ENCODE data around the gene SCUBE1.

Gene SCUBE1

GRCh38 chr22:43345761-43346301, 2.7 kb upstream of the SCUBE1 start:
- DNase-seq (ENCODE audit: low read depth): no peak
- TF ChIP-seq CTCF (IDR thresholded peaks at IDR 0.05; ENCODE audit: low read depth, low read length, missing control alignments): no peak
- in situ Hi-C loops (cut with HindIII; ENCODE audit: low sequenced_read_pairs): no loop called here
- H3K4me3 ChIP-seq (ENCODE audit: low read depth, low read length): no peak overlapping the region

DNA sequence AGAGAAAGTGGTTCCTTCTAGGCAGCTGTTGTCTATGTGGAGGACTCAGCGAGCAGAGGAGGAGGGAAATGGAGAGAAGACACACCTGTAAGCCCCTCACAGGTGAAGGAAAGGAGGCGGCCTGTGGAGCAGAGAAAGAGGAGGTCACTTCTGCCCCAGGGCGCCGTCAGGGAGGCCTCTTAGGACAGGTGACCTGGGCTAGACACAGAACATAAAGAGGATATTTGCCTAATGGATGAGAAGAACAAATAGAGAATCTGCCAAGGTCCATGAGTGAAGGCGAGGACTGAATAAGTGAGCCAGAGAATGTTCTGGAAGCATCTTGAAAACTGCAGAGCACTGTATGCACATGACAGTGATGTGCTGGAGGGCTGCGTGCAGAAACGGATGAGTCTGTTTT, 2.2 kb upstream of the SCUBE1 start:
- TF ChIP-seq CTCF (IDR thresholded peaks at IDR 0.05; ENCODE audit: low read depth, low read length, missing control alignments): no peak
- H3K4me3 ChIP-seq (ENCODE audit: low read depth, low read length): no peak overlapping the region
- in situ Hi-C loops (cut with HindIII; ENCODE audit: low sequenced_read_pairs): no loop called here
- DNase-seq (ENCODE audit: low read depth): no peak

GRCh38 chr22:43344520-43344787, 1.3 kb upstream of the SCUBE1 start:
- no peak overlapping the region for H3K4me3 ChIP-seq (ENCODE audit: low read depth, low read length)
- no peak for TF ChIP-seq CTCF (IDR thresholded peaks at IDR 0.05; ENCODE audit: low read depth, low read length, missing control alignments)
- DNase-seq (ENCODE audit: low read depth): no peak
- in situ Hi-C loops (cut with HindIII; ENCODE audit: low sequenced_read_pairs): loop anchor here (5.0 kb wide), 1 partner anchor 88 kb away; no protein-coding TSS in a partner anchor

DNA sequence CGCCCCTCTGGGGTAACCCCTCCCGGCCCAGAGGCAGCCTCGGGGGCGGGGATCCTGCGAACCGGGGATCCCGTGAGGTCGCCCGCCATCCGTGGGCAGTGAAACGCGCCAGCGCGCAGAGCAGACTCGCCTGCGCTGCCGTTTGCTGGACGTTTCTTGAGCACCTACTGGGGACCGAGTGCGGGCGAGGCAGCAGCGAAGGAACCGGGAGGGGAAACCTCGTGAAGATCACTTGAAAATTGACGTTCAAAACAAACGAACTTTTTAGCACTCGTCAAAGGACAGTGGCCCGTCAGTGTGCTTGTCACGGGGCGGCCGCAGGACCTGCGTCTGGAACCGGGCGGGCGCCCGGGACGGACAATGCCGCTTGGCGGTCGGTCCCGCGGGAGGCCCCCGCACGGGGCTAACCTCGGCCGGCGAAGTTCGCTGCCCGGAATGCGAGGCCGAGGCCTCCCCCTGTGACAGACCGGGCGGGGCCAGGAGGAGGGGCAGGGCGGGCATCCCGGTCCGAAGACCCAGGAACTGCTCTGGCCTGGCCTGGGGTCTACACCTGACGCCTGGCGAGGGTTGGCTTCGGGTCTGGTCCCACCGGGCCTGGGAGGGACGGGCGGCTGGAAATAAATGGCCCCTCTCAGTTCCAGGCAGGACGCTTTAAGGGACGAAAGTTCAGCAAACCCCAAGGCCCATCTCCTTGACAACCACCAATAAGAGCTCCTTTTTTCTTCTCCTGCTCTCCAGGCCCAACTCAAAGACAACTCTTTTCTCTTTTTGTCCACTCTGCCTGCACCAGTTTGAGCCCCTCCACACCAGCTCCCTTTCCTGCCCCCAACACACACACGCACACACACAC, 723 bp upstream of the SCUBE1 start:
- no peak for DNase-seq (ENCODE audit: low read depth)
- in situ Hi-C loops (cut with HindIII; ENCODE audit: low sequenced_read_pairs): loop anchor here (5.0 kb wide), 1 partner anchor 88 kb away; no protein-coding TSS in a partner anchor
- no peak for TF ChIP-seq CTCF (IDR thresholded peaks at IDR 0.05; ENCODE audit: low read depth, low read length, missing control alignments)
- no peak overlapping the region for H3K4me3 ChIP-seq (ENCODE audit: low read depth, low read length)

DNA sequence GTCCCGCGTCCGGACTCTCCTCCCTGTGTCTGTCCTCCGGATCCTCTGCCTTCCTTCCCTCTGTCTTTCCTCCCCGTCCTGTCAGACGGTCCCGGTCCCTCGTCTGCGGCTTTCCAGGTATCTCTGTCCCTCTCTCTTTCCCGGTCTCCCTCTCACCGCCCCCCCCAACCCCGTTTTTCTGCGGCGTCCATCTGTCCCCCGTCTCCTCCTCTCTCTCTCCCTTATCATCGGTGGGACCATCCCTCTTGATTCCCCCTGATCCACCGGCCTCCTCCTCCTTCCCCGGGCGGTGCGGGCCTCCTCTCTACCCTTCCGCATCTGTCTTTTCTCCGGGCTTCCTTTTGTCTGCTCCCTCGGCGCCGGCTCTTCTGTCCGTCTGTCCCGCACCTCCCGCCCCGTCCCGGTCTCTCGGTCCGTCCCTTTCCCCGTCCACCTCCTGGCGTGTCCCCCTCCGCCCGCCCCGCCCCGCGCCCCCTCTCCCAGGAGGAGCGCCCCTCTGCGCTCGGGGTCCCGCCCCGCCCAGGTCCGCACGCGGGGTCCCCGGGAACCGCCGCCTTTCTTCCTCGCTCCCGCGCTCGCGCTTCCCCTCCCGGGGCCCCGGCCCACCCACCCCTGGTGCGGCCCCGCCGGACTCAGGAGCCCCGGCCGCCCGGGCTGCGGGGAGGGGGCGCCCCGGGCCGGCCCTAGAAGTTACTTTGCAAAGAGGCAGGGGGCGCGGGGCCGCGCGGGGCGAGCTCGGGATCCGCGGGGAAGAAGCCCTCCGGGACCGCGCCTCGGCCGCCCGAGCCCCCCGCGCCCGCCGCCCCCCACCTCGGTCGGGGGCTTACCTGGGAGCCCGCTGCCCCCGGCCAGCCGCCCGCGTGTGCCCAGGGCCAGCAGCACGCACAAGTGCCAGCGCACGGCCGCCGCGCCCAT, 568 bp downstream of the SCUBE1 start:
- TF ChIP-seq CTCF (IDR thresholded peaks at IDR 0.05; ENCODE audit: low read depth, low read length, missing control alignments): no peak
- DNase-seq (ENCODE audit: low read depth): no peak
- in situ Hi-C loops (cut with HindIII; ENCODE audit: low sequenced_read_pairs): loop anchor here (5.0 kb wide), 1 partner anchor 90 kb away; no protein-coding TSS in a partner anchor
- no peak overlapping the region for H3K4me3 ChIP-seq (ENCODE audit: low read depth, low read length)

DNA sequence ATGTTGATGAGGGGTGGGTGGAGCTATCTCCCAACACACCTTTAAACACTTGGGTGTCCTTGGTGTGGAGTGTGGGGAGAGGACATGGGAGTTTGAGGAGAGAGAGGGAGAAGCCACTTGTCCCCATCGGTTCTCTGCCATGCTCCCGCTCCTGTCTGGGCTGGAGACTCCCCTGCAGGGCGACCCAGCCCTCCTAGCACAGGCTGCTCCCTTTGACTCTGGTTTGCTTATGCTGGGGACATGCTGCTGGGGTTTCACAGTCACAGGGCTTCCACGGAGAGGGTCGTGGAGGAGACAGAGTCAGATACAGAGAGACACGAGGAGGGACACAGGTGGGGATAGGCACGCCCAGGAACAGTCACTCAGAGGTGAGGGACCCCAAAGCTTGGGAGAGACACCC, 1.6 kb downstream of the SCUBE1 start:
- H3K4me3 ChIP-seq (ENCODE audit: low read depth, low read length): no peak overlapping the region
- no peak for TF ChIP-seq CTCF (IDR thresholded peaks at IDR 0.05; ENCODE audit: low read depth, low read length, missing control alignments)
- DNase-seq (ENCODE audit: low read depth): no peak
- in situ Hi-C loops (cut with HindIII; ENCODE audit: low sequenced_read_pairs): loop anchor here (5.0 kb wide), 1 partner anchor 91 kb away; no protein-coding TSS in a partner anchor

All from astrocyte of the cerebellum (primary cell).